ENCODE data around the gene PRRX2.

DNA sequence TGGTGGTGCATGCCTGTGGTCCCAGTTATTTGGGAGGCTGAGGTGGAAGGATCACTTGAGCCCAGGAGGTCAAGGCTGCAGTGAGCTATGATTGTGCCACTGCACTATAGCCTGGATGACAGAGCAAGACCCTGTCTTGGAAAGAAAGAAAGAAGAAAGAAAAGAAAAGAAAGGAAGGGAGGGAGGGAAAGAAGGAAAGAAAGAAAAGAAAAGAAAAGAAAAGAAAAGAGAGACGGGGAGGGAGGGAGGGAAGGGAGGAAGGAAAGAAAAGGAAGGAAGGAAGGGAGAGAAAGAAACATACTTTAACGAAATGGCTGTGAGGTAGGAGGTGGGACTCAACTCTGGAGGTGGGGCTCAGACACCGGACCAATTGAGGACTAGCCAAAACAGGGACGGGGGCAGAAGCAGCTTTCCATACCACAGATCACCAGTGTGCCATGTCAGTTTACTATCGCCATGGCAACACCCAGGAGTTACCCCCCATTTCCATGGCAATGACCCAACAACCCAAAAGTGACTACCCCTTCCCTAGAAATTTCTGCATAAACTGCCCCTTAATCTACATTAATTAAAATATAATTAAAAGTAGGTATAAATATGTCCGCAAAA is 66.1 kb downstream of the PRRX2 start:
- TF ChIP-seq, protein P1, sequence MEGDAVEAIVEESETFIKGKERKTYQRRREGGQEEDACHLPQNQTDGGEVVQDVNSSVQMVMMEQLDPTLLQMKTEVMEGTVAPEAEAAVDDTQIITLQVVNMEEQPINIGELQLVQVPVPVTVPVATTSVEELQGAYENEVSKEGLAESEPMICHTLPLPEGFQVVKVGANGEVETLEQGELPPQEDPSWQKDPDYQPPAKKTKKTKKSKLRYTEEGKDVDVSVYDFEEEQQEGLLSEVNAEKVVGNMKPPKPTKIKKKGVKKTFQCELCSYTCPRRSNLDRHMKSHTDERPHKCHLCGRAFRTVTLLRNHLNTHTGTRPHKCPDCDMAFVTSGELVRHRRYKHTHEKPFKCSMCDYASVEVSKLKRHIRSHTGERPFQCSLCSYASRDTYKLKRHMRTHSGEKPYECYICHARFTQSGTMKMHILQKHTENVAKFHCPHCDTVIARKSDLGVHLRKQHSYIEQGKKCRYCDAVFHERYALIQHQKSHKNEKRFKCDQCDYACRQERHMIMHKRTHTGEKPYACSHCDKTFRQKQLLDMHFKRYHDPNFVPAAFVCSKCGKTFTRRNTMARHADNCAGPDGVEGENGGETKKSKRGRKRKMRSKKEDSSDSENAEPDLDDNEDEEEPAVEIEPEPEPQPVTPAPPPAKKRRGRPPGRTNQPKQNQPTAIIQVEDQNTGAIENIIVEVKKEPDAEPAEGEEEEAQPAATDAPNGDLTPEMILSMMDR (IDR thresholded peaks at IDR 0.05; ENCODE audit: low read depth, low read length, poor library complexity, severe bottlenecking), result no peak
- TF ChIP-seq EZH2phosphoT487 (IDR thresholded peaks at IDR 0.05; ENCODE audit: borderline replicate concordance, low read length), result no peak

Data from DOHH2 (cell line).